Large intestine (tissue), 3 donors: ENCODE measurements around the gene RINT1. TPM values are rescaled to one million over a fixed set of nuclear protein-coding genes. Genes with fewer than 3 reads are reported as not detected.
"Not testable (repeated sequence)": the region's sequence is repeated elsewhere in the genome, so short reads cannot be mapped to it uniquely, and the experiment has no call there.

Source experiments
- DNase-seq, 2 donors: peaks; one replicate each; pipeline versions ENCODE4 v3.0.0 to v3.0.0-alpha.2; 2013
- H3K27ac ChIP-seq: one replicate; pipeline ENCODE4 v1.5.1; 2013; ENCODE audit warnings: low read length
- H3K27me3 ChIP-seq: 2 replicates; pipeline ENCODE4 v1.6.1; 2013; ENCODE audit warnings: low read length; ENCODE audit not compliant: control insufficient read depth, insufficient read depth
- H3K36me3 ChIP-seq: 2 replicates; pipeline ENCODE4 v1.6.1; 2013; ENCODE audit warnings: low read length; ENCODE audit not compliant: control insufficient read depth, insufficient read depth
- H3K4me1 ChIP-seq: one replicate; pipeline ENCODE4 v1.6.1; 2013; ENCODE audit warnings: low read length; ENCODE audit not compliant: control insufficient read depth, insufficient read depth
- H3K4me3 ChIP-seq: one replicate; pipeline ENCODE4 v1.5.1; 2013; ENCODE audit warnings: low read length
- H3K9me3 ChIP-seq: one replicate; pipeline ENCODE4 v1.6.1; 2013; ENCODE audit warnings: mild to moderate bottlenecking, low read depth, low read length, moderate library complexity; ENCODE audit not compliant: control insufficient read depth
- WGBS: methylation state at CpG from one replicate; pipeline ENCODE4 v1.1.5; 2013; ENCODE audit warnings: low lambda C conversion rate; ENCODE audit not compliant: insufficient coverage; 5-methylcytosine and 5-hydroxymethylcytosine counted together
- polyA plus RNA-seq: library from polyadenylated mRNA; unstranded; fragments of 120-200 nt; gene quantifications from one replicate; pipeline ENCODE4 v1.2.1, GENCODE V29; 2013

RINT1 gene
- polyA plus RNA-seq, 1 donor, result 21.0 TPM

DNA sequence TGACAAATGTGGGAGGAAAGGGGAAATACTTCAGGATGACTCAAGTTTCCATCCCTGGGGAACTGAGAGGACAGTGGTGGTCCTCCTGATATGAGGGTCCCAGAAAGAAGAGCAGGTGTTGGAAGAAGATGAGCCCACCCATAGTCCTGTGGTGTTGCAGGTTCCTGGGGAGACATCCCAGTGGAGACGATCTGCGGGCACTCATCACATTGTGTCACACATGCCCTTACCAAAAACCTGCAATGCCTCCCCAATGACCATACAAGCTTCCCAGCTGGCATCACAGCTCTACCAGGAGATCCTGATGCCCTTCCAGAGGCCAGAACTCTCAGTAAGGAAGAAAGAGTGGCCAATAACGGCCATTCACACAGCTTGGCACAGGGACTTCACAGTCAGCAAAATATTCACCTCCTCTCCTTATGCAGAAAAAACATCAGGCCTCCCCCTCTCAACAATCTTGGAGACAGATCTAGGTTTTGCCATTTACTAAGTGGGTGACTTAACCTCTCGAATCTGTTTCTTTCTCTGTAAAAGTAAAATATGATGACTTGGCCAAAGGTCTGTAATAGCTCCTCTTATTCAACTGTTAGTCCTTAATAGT is 19.0 kb upstream of the RINT1 start:
- DNase-seq, result no peak
- Histone ChIP-seq H3K27ac (no peak overlapping the region), H3K4me3 (no peak overlapping the region), H3K4me1 (no peaks in the 10 kb centered on the region), H3K36me3 (peaks cover 4% of the 10 kb centered on the region), H3K9me3 (no peaks in the 10 kb centered on the region), H3K27me3 (no peaks in the 10 kb centered on the region)
- no CpG with 5 or more reads among the region's 4 CpGs for WGBS

GRCh38 chr7:105515610-105516009 is 16.4 kb upstream of the RINT1 start:
- not testable (repeated sequence) for H3K4me1 ChIP-seq, DNase-seq, H3K9me3 ChIP-seq, H3K36me3 ChIP-seq, H3K27me3 ChIP-seq, H3K27ac ChIP-seq, H3K4me3 ChIP-seq
- WGBS, result no CpG with 5 or more reads among the region's 7 CpGs

- Histone ChIP-seq H3K27me3 (no peaks in the 10 kb centered on the region), H3K4me1 (peaks cover 8% of the 10 kb centered on the region), H3K27ac (no peak overlapping the region), H3K36me3 (peaks cover 6% of the 10 kb centered on the region), H3K4me3 (no peak overlapping the region), H3K9me3 (no peaks in the 10 kb centered on the region)
- WGBS, result no CpG with 5 or more reads among the region's 6 CpGs
- no peak for DNase-seq
These were observed 12.6 kb upstream of the RINT1 start for GRCh38 chr7:105519353-105519752.

DNA sequence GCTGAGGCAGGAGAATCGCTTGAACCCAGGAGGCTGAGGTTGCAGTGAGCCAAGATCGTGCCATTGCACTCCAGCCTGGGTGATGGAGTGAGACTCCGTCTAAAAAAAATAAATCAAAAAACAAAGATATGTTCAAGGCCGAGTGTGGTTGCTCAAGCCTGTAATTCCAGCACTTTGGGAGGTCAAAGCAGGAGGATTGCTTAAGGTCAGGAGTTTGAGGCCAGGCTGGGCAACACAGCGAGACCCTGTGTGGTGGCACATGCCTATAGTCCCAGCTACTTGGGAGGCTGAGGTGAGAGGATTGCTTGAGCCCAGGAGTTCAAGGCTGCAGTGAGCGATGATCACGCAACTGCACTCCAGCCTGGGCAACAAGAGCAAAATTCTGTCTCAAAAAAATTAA is 11.4 kb upstream of the RINT1 start:
- H3K27ac ChIP-seq, H3K27me3 ChIP-seq, DNase-seq, H3K4me3 ChIP-seq, H3K9me3 ChIP-seq, H3K4me1 ChIP-seq, H3K36me3 ChIP-seq: not testable (repeated sequence)
- WGBS, result 100% methylated on average over 2 of the region's 7 CpGs

DNA sequence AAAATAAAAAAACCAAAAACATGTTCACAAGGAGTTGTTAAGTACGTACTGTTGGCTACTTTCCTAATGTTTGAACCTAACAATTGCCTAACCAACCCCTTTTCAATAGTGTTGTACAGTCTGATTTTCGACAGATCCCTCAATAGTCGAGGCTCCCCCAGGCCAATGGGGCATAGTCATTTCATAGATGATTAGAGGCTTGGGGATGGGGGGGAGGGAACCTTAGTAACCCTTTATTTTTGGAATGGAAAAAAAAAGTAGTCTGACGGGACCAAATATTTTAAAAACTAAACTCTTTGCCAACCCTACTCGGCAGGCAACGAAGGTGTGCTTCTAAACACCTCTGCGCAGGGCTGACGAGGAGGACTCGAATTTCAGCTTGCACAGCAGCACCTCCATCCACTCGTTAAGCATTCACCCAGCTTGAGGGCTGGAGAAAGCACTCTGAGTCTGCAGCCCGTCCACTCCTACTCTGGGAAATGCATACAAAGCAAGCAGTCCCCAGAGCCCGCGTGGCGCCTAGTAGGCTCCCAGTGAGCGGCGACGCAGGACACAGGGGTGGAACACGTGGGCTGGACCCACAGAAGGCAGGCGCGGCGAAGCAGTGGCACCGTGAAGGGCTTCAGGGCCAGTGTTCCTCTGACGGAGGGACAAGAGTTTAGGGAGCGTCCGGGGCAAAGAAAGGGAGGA is 10.8 kb upstream of the RINT1 start:
- peak; percentile 37 to 83 for DNase-seq
- WGBS, result 44% methylated on average over 1 of the region's 25 CpGs
- H3K27ac ChIP-seq, result peak overlapping the region; percentile 65
- H3K27me3 ChIP-seq, result no peaks in the 10 kb centered on the region
- peak overlapping the region; percentile 46 for H3K4me3 ChIP-seq
- H3K9me3 ChIP-seq, result no peaks in the 10 kb centered on the region
- H3K4me1 ChIP-seq, result peaks cover 8% of the 10 kb centered on the region
- H3K36me3 ChIP-seq, result peaks cover 6% of the 10 kb centered on the region

GRCh38 chr7:105521717-105522463 is 10.1 kb upstream of the RINT1 start, which contains the start of gene PUS7:
Gene PUS7, minus strand, starts transcription at chr7:105522271. Its CDS starts 13,759 bp downstream, at chr7:105508512.
- H3K4me3 ChIP-seq, result peak within 1 kb of the TSS; percentile 46
- H3K36me3 ChIP-seq, result peaks cover 6% of the 10 kb centered on the region
- H3K9me3 ChIP-seq, result no peaks in the 10 kb centered on the region
- H3K27me3 ChIP-seq, result no peaks in the 10 kb centered on the region
- peak within 1 kb of the TSS; percentile 74 for H3K27ac ChIP-seq
- DNase-seq, result peak; percentile 85 to 95
- H3K4me1 ChIP-seq, result peaks cover 8% of the 10 kb centered on the region
- no CpG with 5 or more reads among the region's 96 CpGs for WGBS

GRCh38 chr7:105524423-105524822 is 7.6 kb upstream of the RINT1 start:
- not testable (repeated sequence) for H3K4me3 ChIP-seq, H3K27me3 ChIP-seq, H3K36me3 ChIP-seq, H3K27ac ChIP-seq, H3K4me1 ChIP-seq, DNase-seq, H3K9me3 ChIP-seq
- 50% methylated on average over 2 of the region's 11 CpGs for WGBS

GRCh38 chr7:105524840-105525239 is 7.2 kb upstream of the RINT1 start:
- Histone ChIP-seq H3K27me3 (no peaks in the 10 kb centered on the region), H3K9me3 (no peaks in the 10 kb centered on the region), H3K27ac (no peak overlapping the region), H3K4me3 (no peak overlapping the region), H3K4me1 (peaks cover 8% of the 10 kb centered on the region), H3K36me3 (no peaks in the 10 kb centered on the region)
- no peak for DNase-seq
- 100% methylated on average over 2 of the region's 4 CpGs for WGBS

DNA sequence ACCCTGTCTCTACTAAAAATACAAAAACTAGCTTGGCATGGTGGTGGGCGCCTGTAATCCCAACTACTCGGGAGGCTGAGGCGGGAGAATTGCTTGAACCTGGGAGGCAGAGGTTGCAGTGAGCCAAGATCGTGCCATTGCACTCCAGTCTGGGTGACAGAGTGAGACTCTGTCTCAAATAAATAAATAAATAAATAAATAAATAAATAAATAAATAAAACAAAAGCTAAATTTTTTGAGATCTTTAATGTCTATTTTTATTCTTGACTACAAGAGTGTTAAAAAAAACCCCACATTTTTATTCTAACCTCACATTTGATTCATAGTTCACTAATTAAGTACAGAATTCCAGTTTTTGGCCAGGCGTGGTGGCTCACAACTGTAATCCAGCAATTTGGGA is 4.3 kb upstream of the RINT1 start:
- H3K4me1 ChIP-seq, H3K27me3 ChIP-seq, H3K9me3 ChIP-seq, H3K36me3 ChIP-seq, DNase-seq, H3K4me3 ChIP-seq, H3K27ac ChIP-seq: not testable (repeated sequence)
- WGBS, result no CpG with 5 or more reads among the region's 5 CpGs

DNA sequence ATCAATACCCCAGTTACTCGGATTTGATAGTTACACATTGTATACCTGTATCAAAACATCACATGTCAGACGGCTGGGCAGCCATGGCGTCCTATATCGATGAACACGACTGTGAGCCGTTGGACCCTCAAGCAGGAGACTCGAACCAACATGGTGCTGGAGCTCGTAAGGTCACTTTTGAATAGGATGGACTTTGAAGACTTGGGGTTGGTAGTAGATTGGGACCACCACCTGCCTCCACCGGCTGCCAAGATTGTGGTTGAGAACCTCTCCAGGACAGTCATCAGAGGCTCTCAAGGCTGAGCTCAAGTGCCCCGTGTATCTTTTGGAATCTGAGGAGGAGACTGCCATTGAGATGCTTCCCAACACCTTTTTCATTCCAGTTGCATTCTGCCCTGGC is 1.9 kb upstream of the RINT1 start:
- DNase-seq, result no peak
- Histone ChIP-seq H3K27ac (no peak overlapping the region), H3K9me3 (no peaks in the 10 kb centered on the region), H3K4me1 (peaks cover 6% of the 10 kb centered on the region), H3K36me3 (peaks cover 3% of the 10 kb centered on the region), H3K27me3 (no peaks in the 10 kb centered on the region), H3K4me3 (no peak overlapping the region)
- no CpG with 5 or more reads among the region's 10 CpGs for WGBS
